DND-41 (cell line): ENCODE measurements around the gene CDC37L1.
"Not testable (repeated sequence)": the region's sequence is repeated elsewhere in the genome, so short reads cannot be mapped to it uniquely, and the experiment has no call there.

Source experiments
- EZH2 ChIP-seq: IDR thresholded peaks from 3 replicates; pipeline ENCODE4 v1.6.1; 2012; ENCODE audit warnings: borderline replicate concordance, low read depth, mild to moderate bottlenecking, moderate library complexity, low read length, inconsistent platforms; ENCODE audit not compliant: severe bottlenecking
- TF ChIP-seq, protein P1 (sequence below): IDR thresholded peaks from 2 replicates; pipeline ENCODE4 v1.5.1; 2012; ENCODE audit warnings: borderline replicate concordance, low read length, moderate library complexity, mild to moderate bottlenecking; ENCODE audit not compliant: poor library complexity, severe bottlenecking; ENCODE audit errors: extremely low read depth

- TF ChIP-seq, protein P1, sequence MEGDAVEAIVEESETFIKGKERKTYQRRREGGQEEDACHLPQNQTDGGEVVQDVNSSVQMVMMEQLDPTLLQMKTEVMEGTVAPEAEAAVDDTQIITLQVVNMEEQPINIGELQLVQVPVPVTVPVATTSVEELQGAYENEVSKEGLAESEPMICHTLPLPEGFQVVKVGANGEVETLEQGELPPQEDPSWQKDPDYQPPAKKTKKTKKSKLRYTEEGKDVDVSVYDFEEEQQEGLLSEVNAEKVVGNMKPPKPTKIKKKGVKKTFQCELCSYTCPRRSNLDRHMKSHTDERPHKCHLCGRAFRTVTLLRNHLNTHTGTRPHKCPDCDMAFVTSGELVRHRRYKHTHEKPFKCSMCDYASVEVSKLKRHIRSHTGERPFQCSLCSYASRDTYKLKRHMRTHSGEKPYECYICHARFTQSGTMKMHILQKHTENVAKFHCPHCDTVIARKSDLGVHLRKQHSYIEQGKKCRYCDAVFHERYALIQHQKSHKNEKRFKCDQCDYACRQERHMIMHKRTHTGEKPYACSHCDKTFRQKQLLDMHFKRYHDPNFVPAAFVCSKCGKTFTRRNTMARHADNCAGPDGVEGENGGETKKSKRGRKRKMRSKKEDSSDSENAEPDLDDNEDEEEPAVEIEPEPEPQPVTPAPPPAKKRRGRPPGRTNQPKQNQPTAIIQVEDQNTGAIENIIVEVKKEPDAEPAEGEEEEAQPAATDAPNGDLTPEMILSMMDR: not testable (repeated sequence)
- TF ChIP-seq EZH2: not testable (repeated sequence)
Observed at GRCh38 chr9:4656196-4656595, 23.2 kb upstream of the CDC37L1 start.
